GM10266 (cell line): ENCODE measurements around the gene PPP6R1.
A peak's percentile ranks its signal among the peaks of the same experiment; 100 is the strongest.

ENCODE experiments used
- DNase-seq: peaks from one replicate; pipeline ENCODE4 v3.0.0; 2012; ENCODE audit errors: extremely low spot score
- CTCF ChIP-seq: IDR thresholded peaks from 2 replicates; pipeline ENCODE4 v1.5.1; 2012; ENCODE audit warnings: mild to moderate bottlenecking, low read depth; ENCODE audit not compliant: control insufficient read depth, insufficient read depth; ENCODE audit errors: missing control alignments

Gene PPP6R1

GRCh38 chr19:55264531-55264930 lies 5.7 kb upstream of the PPP6R1 start:
- DNase-seq, result no peak
- no peak for TF ChIP-seq CTCF

DNA sequence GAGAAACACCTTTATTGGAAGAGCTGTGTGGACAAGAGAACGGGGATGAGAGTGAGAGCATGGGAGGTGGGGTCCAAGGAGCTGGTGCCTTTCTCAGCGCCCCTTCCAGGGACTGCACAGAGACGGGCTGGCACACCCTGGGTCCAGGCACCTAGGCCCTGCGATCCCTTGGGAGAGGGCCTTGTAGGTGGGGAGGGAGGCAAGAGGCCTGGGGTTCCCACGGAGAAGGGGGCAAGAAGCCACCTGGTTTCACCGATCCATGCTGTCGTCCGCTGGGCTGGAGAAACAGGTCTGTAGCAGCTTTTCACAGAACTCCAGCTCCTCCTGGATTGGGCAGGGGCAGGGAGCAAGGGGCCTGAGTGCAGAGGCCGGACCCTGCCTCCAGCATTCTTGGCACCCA lies 3.5 kb upstream of the PPP6R1 start:
- DNase-seq, result no peak
- no peak for TF ChIP-seq CTCF

DNA sequence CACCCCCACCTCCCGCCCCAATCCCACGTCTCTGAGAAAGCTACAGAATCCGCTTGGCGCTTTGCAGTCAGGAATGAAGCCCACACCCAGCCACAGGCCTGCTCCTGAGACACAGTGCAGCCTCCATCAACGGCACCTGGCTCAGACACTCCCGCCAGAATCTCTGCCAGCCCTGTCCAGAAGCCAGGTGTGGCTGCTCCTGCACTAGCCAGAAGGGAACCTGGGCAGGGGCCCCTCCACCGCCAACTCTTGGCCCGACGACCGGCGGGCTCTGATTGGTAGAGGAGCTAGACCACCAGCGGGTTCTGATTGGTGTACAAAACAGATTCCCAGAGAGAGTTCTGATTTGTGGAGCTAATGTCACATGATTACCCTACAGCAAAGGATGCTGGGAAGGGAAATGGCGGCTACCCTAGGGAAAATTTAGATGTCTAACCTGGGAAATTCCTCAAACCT lies 2.9 kb upstream of the PPP6R1 start:
- TF ChIP-seq CTCF, result no peak
- DNase-seq, result no peak

GRCh38 chr19:55259540-55260210 lies 858 bp upstream of the PPP6R1 start:
- no peak for TF ChIP-seq CTCF
- DNase-seq, result no peak

DNA sequence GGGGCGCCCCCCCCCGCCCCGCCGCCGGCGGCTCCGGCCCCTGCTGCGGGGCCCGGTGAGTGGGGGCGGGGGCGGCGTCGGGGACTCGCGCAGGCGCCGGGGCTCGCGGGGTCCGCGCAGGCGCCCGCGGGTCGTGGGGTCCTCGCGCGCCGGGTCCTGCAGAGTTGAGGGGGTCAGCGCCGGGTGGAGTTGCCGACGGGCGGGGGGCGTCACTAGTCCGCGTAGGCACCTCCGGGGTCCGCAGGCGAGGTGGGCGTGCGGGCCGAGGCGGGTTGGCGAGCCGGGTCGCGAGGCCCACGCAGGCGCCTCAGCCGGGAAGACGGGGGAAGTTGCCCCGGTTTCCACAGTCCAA lies 365 bp downstream of the PPP6R1 start:
- no peak for TF ChIP-seq CTCF
- peak; percentile 80 for DNase-seq

- DNase-seq, result peak; percentile 44
- no peak for TF ChIP-seq CTCF
Measured at GRCh38 chr19:55257461-55258420, 1.1 kb downstream of the PPP6R1 start.
